Mucosa of descending colon (tissue), 3 donors: ENCODE results near the gene CYP2A6. TPM values are rescaled to one million over a fixed set of nuclear protein-coding genes. Genes with fewer than 3 reads are reported as not detected.

Experiments
- ATAC-seq: fragments of 200-7000 bp; cut with Tn5 transposase; one replicate; pipeline ENCODE4 v1.9.1; 2020; ENCODE audit warnings: mild to moderate bottlenecking, moderate library complexity
- DNase-seq, 3 donors: peaks; one replicate each; pipeline ENCODE4 v3.0.0-alpha.2; 2020
- H3K36me3 ChIP-seq: fragments of 200-600 bp; one replicate; pipeline ENCODE4 v1.8.0; 2021; ENCODE audit warnings: low read depth, mild to moderate bottlenecking
- H3K4me1 ChIP-seq: fragments of 200-600 bp; one replicate; pipeline ENCODE4 v1.8.0; 2021; ENCODE audit warnings: low read depth, mild to moderate bottlenecking
- H3K4me3 ChIP-seq: fragments of 200-600 bp; one replicate; pipeline ENCODE4 v1.8.0; 2021; ENCODE audit warnings: mild to moderate bottlenecking
- H3K9me3 ChIP-seq: fragments of 200-600 bp; one replicate; pipeline ENCODE4 v1.8.0; 2021; ENCODE audit warnings: mild to moderate bottlenecking
- intact Hi-C, 2 donors: fragments of 100-400 bp; cut with DNase I in 1 of 2; cut with micrococcal nuclease in 1 of 2; formaldehyde crosslinking; loops; one replicate each; pipeline versions ENCODE4 v1.11.0 to v1.11.1; 2022; cut with DNase I, micrococcal nuclease
- total RNA-seq, 3 donors: library from RNA; stranded (reverse); fragmentation: NEBNext Ultra II Directional in 2 of 3; extraction: Animal tissue kit (Norgen Biotek cat#: 25700) in 2 of 3; gene quantifications; one replicate each; pipeline versions ENCODE4 v1.2.1 to v1.2.4, GENCODE V29; 2021 to 2023
- TF ChIP-seq, protein P1 (sequence below): fragments of 200-600 bp; IDR thresholded peaks from one replicate; pipeline ENCODE4 v1.8.0; 2022; ENCODE audit warnings: antibody characterized with exemption, mild to moderate bottlenecking
- donor health status: DM: no; HTN: no; CAD: no; lungs with moderate emphysema.
- donor health status: DM: no; HTN: no; CAD: no.
- donor health status: DM: no; HTN: yes; CAD: no.

CYP2A6 gene
- total RNA-seq, 3 donors from 2014 or later = 0.61 TPM; not detected in 2

DNA sequence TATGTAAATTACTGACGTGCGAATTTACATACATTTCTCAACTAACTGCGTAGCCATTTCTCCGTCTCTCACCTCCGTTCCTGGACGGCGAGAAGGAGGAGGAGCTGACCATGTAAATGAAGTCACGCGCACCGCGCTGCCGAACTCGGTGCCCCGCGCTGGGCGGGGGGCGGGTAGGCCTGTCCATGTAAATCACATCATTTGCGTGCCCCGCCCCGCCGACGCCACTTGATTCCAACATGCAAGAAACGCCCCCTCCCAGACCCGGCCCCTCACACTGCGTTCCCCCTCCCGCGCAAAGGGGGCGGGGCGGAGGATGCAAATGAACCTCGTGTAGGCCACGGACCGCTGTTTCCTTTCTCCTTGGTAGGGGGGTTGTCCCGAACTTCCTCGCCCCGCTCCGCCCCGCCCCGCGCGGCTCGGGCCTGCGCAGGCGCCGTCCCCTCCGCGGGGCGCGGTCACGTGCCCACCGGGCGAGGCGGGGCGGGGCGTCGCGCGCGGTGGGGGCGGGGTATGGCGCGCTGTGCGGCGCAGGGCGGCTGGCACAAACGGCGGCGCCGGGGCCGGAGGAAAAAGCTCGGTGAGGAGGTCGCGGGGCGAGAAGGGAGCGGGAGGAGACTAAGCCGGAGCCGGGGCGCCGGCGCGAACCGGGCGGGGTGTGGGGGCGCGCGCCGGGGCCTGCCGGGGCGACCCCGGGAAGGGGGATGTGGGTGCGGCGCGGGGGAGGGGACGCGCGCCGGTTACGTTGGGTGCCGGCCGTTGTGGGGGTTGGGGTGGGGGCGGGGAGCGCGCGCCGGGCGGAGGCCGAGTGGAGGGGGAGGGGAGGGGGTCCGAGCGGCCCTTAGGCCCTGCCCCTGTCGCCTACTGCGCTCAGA is 51.3 kb downstream of the CYP2A6 start, which contains the start of gene EGLN2:
EGLN2 (plus strand) TSS at position 509 of the 875 bp plus-strand sequence. CDS start 1,382 bp downstream, outside the sequence.
- Histone ChIP-seq H3K36me3 (no peaks in the 10 kb centered on the region), H3K4me1 (peaks cover 38% of the 10 kb centered on the region), H3K4me3 (peak within 1 kb of the TSS; percentile 84), H3K9me3 (no peaks in the 10 kb centered on the region)
- TF ChIP-seq, protein P1, sequence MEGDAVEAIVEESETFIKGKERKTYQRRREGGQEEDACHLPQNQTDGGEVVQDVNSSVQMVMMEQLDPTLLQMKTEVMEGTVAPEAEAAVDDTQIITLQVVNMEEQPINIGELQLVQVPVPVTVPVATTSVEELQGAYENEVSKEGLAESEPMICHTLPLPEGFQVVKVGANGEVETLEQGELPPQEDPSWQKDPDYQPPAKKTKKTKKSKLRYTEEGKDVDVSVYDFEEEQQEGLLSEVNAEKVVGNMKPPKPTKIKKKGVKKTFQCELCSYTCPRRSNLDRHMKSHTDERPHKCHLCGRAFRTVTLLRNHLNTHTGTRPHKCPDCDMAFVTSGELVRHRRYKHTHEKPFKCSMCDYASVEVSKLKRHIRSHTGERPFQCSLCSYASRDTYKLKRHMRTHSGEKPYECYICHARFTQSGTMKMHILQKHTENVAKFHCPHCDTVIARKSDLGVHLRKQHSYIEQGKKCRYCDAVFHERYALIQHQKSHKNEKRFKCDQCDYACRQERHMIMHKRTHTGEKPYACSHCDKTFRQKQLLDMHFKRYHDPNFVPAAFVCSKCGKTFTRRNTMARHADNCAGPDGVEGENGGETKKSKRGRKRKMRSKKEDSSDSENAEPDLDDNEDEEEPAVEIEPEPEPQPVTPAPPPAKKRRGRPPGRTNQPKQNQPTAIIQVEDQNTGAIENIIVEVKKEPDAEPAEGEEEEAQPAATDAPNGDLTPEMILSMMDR = no peak
- peak; percentile 87 for ATAC-seq
- intact Hi-C loops = no loop called here
- peak; percentile 100 for DNase-seq

DNA sequence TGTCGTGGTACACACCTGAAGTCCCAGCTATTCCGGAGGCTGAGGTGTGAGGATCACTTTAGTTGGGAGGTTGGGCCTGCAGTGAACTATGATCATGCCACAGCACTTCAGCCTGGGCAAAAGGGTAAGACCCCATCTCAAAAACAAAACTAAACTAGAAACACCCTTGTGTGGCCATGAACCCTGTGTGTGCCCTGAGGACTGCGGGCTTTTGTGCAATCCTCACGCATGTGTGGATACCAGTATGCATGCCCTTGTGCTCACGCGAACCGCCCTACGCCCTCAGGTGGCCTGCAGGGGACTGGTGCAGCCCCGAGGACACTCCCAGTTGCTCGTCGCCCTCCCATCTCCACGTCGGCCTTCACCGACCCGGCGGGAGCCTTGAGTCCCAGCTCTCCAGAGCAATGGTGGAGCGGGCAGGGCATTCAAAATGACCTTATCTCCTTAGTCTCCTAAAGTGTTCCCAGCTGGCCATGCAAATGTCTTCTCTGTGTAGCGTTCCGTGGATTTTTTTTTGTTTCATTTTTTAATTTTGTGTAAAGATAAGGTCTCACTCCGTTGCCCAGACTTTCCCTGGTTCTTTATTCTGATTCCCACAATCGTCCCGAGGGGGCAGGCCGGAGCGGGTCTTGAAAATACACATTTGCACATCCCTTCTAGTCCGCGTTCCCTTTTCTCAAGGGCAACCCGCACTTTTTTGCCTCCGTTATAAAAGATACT is 52.1 kb downstream of the CYP2A6 start:
- DNase-seq (peak; percentile 78 to 92 (median 87)), ATAC-seq (peak; percentile 61)
- H3K9me3 ChIP-seq = no peaks in the 10 kb centered on the region
- TF ChIP-seq, protein P1 = no peak
- H3K4me3 ChIP-seq = peak overlapping the region; percentile 4
- H3K4me1 ChIP-seq = peaks cover 31% of the 10 kb centered on the region
- intact Hi-C loops = no loop called here
- H3K36me3 ChIP-seq = no peaks in the 10 kb centered on the region

DNA sequence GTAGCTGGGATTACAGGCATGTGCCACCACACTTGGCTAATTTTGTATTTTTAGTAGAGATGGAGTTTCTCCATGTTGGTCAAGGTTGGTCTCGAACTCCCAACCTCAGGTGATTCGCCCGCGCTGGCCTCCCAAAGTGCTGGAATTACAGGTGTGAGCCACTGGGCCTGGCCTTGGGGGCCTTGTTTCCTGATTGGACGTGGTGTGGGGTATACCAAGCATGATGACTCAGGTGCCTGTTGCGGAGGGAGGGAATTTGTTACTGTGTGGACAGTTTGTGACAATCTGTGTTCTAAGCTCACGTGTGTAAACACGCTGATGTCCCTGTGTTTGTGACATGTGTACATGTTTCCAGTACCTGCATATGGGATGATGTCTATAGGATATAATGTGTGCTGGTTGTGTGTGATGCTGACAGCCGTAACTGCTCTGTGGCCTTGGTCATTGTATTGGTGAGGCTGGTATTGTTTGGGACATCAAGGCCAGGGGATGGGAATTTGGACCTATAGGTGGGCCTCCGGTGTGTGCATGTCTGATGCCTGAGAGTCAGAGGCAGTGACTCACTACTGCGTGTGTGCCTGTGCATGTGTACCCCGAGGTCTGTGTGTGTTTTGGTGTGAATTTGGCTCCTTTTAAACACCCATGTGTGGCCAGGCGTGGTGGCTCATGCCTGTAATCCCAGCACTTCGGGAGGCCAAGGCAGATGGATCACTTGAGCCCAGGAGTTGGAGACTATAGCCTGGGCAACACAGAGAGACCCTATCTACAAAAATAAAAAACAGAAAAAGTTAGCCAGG is 52.9 kb downstream of the CYP2A6 start:
- H3K9me3 ChIP-seq = no peaks in the 10 kb centered on the region
- DNase-seq = no peak
- no peak for ATAC-seq
- H3K4me3 ChIP-seq = no peak overlapping the region
- H3K4me1 ChIP-seq = peaks cover 31% of the 10 kb centered on the region
- intact Hi-C loops = no loop called here
- no peaks in the 10 kb centered on the region for H3K36me3 ChIP-seq
- TF ChIP-seq, protein P1 = no peak

Other genes starting within 250 kb of the CYP2A6 start
- 100 to 1,000 TPM; 141 to 244 (median 160) TPM for gene LTBP4, start 249.1 kb downstream of the CYP2A6 start, total RNA-seq
- gene NUMBL, start 159.8 kb downstream of the CYP2A6 start, total RNA-seq = 10 to 100 TPM; 10.2 to 39.7 (median 16.9) TPM
- 10 to 100 TPM; 29.9 to 49.2 (median 39.3) TPM for gene COQ8B, start 133.6 kb downstream of the CYP2A6 start, total RNA-seq
- gene ITPKC, start 133.3 kb downstream of the CYP2A6 start, total RNA-seq = 10 to 100 TPM; 22.1 to 26.1 (median 23.2) TPM
- gene ACTMAP, start 100.0 kb downstream of the CYP2A6 start, total RNA-seq = 10 to 100 TPM; 10.9 to 16.7 (median 13.8) TPM
- gene SNRPA, start 99.2 kb downstream of the CYP2A6 start, total RNA-seq = 10 to 100 TPM; 54.0 to 81.7 (median 59.9) TPM
- gene MIA, start 74.9 kb downstream of the CYP2A6 start, total RNA-seq = 1 to 10 TPM; 1.4 to 8.6 (median 2.5) TPM
- gene RAB4B, start 72.2 kb downstream of the CYP2A6 start, total RNA-seq = 10 to 100 TPM; 46.9 to 68.1 (median 61.0) TPM
- 100 to 1,000 TPM in 1 of 3 donors, 10 to 100 TPM in 2; 84.5 to 126 (median 93.2) TPM for gene EGLN2, start 51.3 kb downstream of the CYP2A6 start, total RNA-seq
- gene CYP2A7, start 31.8 kb upstream of the CYP2A6 start, total RNA-seq = not detected
- gene CYP2B6, start 140.8 kb upstream of the CYP2A6 start, total RNA-seq = 10 to 100 TPM in 1 of 3 donors, 1 to 10 TPM in 2; 3.7 to 11.4 (median 6.0) TPM
- not detected for gene CYP2A13, start 238.0 kb upstream of the CYP2A6 start, total RNA-seq